Lower lobe of right lung (tissue), 2 donors: ENCODE results near the gene GCH1. TPM values are rescaled to one million over a fixed set of nuclear protein-coding genes. Genes with fewer than 3 reads are reported as not detected.
"Not testable (repeated sequence)": the region's sequence is repeated elsewhere in the genome, so short reads cannot be mapped to it uniquely, and the experiment has no call there.

Experiments
- ATAC-seq, 2 donors: fragments of 200-7000 bp; cut with Tn5 transposase; one replicate each; pipeline ENCODE4 v1.9.1; 2020 to 2022; ENCODE audit warnings: mild to moderate bottlenecking in 2 of 2, moderate library complexity in 2 of 2
- DNase-seq: peaks from one replicate; pipeline ENCODE4 v3.0.0-alpha.2; 2020
- H3K27ac ChIP-seq: fragments of 200-600 bp; one replicate; pipeline ENCODE4 v1.8.0; 2022
- H3K27me3 ChIP-seq: fragments of 200-600 bp; one replicate; pipeline ENCODE4 v1.8.0; 2022; ENCODE audit warnings: low read depth
- H3K36me3 ChIP-seq: fragments of 200-600 bp; one replicate; pipeline ENCODE4 v1.8.0; 2022; ENCODE audit warnings: mild to moderate bottlenecking
- H3K4me1 ChIP-seq: fragments of 200-600 bp; one replicate; pipeline ENCODE4 v1.8.0; 2022
- H3K4me3 ChIP-seq: fragments of 200-600 bp; one replicate; pipeline ENCODE4 v1.8.0; 2022; ENCODE audit warnings: mild to moderate bottlenecking
- H3K9me3 ChIP-seq: fragments of 200-600 bp; one replicate; pipeline ENCODE4 v1.8.0; 2022
- intact Hi-C: fragments of 100-400 bp; cut with DNase I; formaldehyde crosslinking; loops from one replicate; pipeline ENCODE4 v1.11.0; 2022
- total RNA-seq: library from RNA; stranded (reverse); fragmentation: NEBNext Ultra II Directional; extraction: Animal tissue kit (Norgen Biotek cat#: 25700); gene quantifications from one replicate; pipeline ENCODE4 v1.2.1, GENCODE V29; 2021
- TF ChIP-seq, protein P1 (sequence below): fragments of 200-600 bp; IDR thresholded peaks from one replicate; pipeline ENCODE4 v1.8.0; 2022; ENCODE audit warnings: antibody characterized with exemption, mild to moderate bottlenecking
- donor health status: DM: no; HTN: yes; CAD: no; lungs with severe emphysema.

GCH1 gene
- total RNA-seq, 1 donor from 2014 or later = 12.7 TPM

GRCh38 chr14:54920052-54920451 lies 17.4 kb upstream of the GCH1 start:
- no peaks in the 10 kb centered on the region for H3K9me3 ChIP-seq
- ATAC-seq (no peak), DNase-seq (no peak)
- no peak overlapping the region for H3K4me3 ChIP-seq
- H3K36me3 ChIP-seq = no peaks in the 10 kb centered on the region
- no peaks in the 10 kb centered on the region for H3K27me3 ChIP-seq
- intact Hi-C loops = no loop called here
- TF ChIP-seq, protein P1, sequence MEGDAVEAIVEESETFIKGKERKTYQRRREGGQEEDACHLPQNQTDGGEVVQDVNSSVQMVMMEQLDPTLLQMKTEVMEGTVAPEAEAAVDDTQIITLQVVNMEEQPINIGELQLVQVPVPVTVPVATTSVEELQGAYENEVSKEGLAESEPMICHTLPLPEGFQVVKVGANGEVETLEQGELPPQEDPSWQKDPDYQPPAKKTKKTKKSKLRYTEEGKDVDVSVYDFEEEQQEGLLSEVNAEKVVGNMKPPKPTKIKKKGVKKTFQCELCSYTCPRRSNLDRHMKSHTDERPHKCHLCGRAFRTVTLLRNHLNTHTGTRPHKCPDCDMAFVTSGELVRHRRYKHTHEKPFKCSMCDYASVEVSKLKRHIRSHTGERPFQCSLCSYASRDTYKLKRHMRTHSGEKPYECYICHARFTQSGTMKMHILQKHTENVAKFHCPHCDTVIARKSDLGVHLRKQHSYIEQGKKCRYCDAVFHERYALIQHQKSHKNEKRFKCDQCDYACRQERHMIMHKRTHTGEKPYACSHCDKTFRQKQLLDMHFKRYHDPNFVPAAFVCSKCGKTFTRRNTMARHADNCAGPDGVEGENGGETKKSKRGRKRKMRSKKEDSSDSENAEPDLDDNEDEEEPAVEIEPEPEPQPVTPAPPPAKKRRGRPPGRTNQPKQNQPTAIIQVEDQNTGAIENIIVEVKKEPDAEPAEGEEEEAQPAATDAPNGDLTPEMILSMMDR = no peak
- no peak overlapping the region for H3K27ac ChIP-seq
- H3K4me1 ChIP-seq = no peaks in the 10 kb centered on the region

DNA sequence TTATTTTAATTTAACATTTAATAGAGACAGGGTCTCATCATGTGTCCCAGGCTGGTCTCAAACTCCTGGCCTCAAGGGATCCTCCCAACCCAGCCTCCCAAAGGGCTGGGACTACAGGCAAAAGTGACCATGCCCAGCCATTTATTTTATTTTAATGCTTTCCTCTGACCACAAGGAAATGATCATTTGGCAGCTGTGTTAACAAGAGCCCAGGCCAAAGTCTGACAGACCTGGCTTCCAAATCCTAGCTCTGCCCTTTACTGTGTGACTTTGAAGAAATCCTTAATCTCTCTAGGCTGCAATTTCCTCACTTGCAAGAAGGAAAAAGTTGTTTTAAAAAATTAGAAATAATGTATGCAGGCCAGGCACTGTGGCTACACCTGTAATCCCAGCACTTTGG lies 16.7 kb upstream of the GCH1 start:
- no peak for ATAC-seq
- TF ChIP-seq, protein P1 = no peak
- Histone ChIP-seq H3K4me3 (no peak overlapping the region), H3K27me3 (no peaks in the 10 kb centered on the region), H3K36me3 (no peaks in the 10 kb centered on the region), H3K9me3 (no peaks in the 10 kb centered on the region), H3K27ac (no peak overlapping the region), H3K4me1 (no peaks in the 10 kb centered on the region)
- intact Hi-C loops = no loop called here
- no peak for DNase-seq

- no peaks in the 10 kb centered on the region for H3K36me3 ChIP-seq
Measured at GRCh38 chr14:54918427-54918826, 15.8 kb upstream of the GCH1 start.

GRCh38 chr14:54916101-54916500 lies 13.5 kb upstream of the GCH1 start:
- ATAC-seq (no peak), DNase-seq (no peak)
- Histone ChIP-seq H3K4me3 (no peak overlapping the region), H3K27me3 (no peaks in the 10 kb centered on the region), H3K9me3 (no peaks in the 10 kb centered on the region), H3K36me3 (no peaks in the 10 kb centered on the region), H3K27ac (no peak overlapping the region), H3K4me1 (no peaks in the 10 kb centered on the region)
- intact Hi-C loops = no loop called here
- TF ChIP-seq, protein P1 = no peak

More at GRCh38 chr14:54918427-54918826, 15.8 kb upstream of the GCH1 start:
- H3K4me3 ChIP-seq = no peak overlapping the region
- TF ChIP-seq, protein P1 = no peak
- H3K27me3 ChIP-seq = no peaks in the 10 kb centered on the region
- no peaks in the 10 kb centered on the region for H3K9me3 ChIP-seq
- no peak overlapping the region for H3K27ac ChIP-seq
- ATAC-seq = no peak
- no peak for DNase-seq
- no peaks in the 10 kb centered on the region for H3K4me1 ChIP-seq
- intact Hi-C loops = no loop called here

DNA sequence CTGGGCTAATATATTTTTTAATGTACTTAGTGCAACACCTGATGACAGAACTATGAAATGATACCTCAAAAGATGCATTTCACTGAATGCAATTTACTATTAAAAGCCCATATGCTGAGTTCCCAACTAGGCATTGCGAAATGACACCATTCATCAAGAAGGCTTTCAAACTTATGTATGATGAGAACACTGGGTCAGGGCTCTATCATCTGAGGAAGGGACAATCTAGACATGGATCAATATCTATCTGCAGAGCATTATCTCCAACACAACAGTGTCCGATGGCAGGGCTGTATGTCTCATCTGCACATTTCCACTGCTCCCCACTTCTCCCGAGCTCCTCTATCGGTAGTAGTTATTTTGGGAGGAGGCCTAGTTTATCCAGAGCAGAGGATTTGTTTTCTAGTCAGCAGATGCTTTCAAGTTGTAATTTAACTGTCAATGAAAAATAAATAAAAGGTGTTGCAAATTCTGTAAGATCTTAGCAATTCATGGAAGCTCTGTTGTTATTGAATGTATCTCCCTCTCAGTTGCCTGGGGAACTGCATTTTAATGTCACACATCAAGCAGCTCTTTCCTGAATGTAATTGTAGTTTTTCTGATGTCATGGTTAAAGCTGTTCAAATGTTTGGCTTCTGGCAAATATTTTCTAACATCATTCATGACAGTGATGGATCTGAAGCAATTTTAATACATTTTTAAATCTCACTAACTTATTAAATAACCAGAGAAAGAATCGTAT lies 7.4 kb upstream of the GCH1 start:
- intact Hi-C loops = no loop called here
- Histone ChIP-seq H3K4me3 (no peak overlapping the region), H3K9me3 (no peaks in the 10 kb centered on the region), H3K4me1 (no peaks in the 10 kb centered on the region), H3K36me3 (no peaks in the 10 kb centered on the region), H3K27me3 (no peaks in the 10 kb centered on the region), H3K27ac (no peak overlapping the region)
- TF ChIP-seq, protein P1 = no peak
- no peak for DNase-seq
- ATAC-seq = no peak

DNA sequence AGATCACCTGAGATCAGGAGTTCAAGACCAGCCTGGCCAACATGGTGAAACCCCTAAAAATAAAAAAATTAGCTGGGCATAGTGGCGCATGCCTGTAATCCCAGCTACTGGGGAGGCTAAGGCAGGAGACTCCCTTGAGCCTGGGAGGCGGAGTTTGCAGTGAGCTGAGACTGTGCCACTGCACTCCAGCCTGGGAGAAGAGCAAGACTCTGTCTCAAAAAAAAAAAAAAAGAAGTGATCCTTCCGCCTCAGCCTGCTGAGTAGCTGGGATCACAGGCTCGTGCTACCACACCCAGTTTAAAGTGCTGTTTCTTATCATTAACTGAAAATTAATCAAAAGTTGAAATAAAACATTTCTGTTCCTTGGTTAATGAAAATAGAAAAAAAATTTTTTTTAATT lies 6.3 kb upstream of the GCH1 start:
- H3K9me3 ChIP-seq, ATAC-seq, H3K27me3 ChIP-seq, H3K27ac ChIP-seq, H3K4me1 ChIP-seq, intact Hi-C loops, H3K4me3 ChIP-seq, DNase-seq, H3K36me3 ChIP-seq: not testable (repeated sequence)
